ENCODE data around the gene AGAP5. TPM values are rescaled to one million over a fixed set of nuclear protein-coding genes. Genes with fewer than 3 reads are reported as not detected.

AGAP5 gene
- total and polyA plus RNA-seq, 9 of the 15 experiments (the other 6 are each of a cell fraction or from before 2014, with no cell fraction given) = 0.32 to 7.5 (median 5.3) TPM

GRCh38 chr10:73743905-73744663 is 46.2 kb upstream of the AGAP5 start, which contains the start of gene SEC24C (continued):
- no peak for TF ChIP-seq ZNF518B (CRISPR knock-in tag; IDR thresholded peaks at IDR 0.05)
- TF ChIP-seq, protein P1, sequence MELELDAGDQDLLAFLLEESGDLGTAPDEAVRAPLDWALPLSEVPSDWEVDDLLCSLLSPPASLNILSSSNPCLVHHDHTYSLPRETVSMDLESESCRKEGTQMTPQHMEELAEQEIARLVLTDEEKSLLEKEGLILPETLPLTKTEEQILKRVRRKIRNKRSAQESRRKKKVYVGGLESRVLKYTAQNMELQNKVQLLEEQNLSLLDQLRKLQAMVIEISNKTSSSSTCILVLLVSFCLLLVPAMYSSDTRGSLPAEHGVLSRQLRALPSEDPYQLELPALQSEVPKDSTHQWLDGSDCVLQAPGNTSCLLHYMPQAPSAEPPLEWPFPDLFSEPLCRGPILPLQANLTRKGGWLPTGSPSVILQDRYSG (tag; conservative IDR thresholded peaks at IDR 0.05; ENCODE audit: low read depth) = peak; percentile 53; the same call in 1 of the 2 replicates
- TF ChIP-seq, protein P2, sequence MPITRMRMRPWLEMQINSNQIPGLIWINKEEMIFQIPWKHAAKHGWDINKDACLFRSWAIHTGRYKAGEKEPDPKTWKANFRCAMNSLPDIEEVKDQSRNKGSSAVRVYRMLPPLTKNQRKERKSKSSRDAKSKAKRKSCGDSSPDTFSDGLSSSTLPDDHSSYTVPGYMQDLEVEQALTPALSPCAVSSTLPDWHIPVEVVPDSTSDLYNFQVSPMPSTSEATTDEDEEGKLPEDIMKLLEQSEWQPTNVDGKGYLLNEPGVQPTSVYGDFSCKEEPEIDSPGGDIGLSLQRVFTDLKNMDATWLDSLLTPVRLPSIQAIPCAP (CRISPR knock-in tag; IDR thresholded peaks at IDR 0.05; ENCODE audit: borderline replicate concordance) = no peak
- TF ChIP-seq TCFL5 (CRISPR knock-in tag; conservative IDR thresholded peaks at IDR 0.05) = peak; percentile 66
- no peak for TF ChIP-seq ATF1 (CRISPR knock-in tag; IDR thresholded peaks at IDR 0.05)
- peak; percentile 98 for TF ChIP-seq ATF1 (tag; IDR thresholded peaks at IDR 0.05)
- TF ChIP-seq NR4A1 (CRISPR knock-in tag; IDR thresholded peaks at IDR 0.05) = 0 out of 2 replicates have a peak, but pooled peaks have one; percentile 41
- TF ChIP-seq NR4A1 (tag; IDR thresholded peaks at IDR 0.05) = no peak; the same call in 1 of the 2 replicates
- TF ChIP-seq ASH1L (IDR thresholded peaks at IDR 0.05; ENCODE audit: borderline replicate concordance, low read depth, partially characterized antibody) = peak; percentile 82
- TF ChIP-seq ETS1 (conservative IDR thresholded peaks at IDR 0.05; ENCODE audit: control insufficient read depth, low read depth, low read length) = peak; percentile 69
- peak; percentile 36 for TF ChIP-seq DMBX1 (CRISPR knock-in tag; IDR thresholded peaks at IDR 0.05; ENCODE audit: borderline replicate concordance)
- no peak for TF ChIP-seq MLLT1 (IDR thresholded peaks at IDR 0.05)
